Psoas muscle (tissue), 8 donors: Measurements from ENCODE around the gene DBP. TPM values are rescaled to one million over a fixed set of nuclear protein-coding genes. Genes with fewer than 3 reads are reported as not detected.

ENCODE experiments used
- ATAC-seq, 4 donors: fragments of 200-7000 bp; cut with Tn5 transposase; one replicate each; pipeline ENCODE4 v1.9.1; 2020; ENCODE audit warnings: moderate library complexity in 3 of 4, mild to moderate bottlenecking in 2 of 4
- DNase-seq, 2 donors: peaks; one replicate each; pipeline ENCODE4 v3.0.0-alpha.2; 2020
- H3K27ac ChIP-seq: fragments of 200-600 bp; one replicate; pipeline ENCODE4 v1.8.0; 2022
- H3K27me3 ChIP-seq, 3 donors: fragments of 200-600 bp in 1 of 3; one replicate each; pipeline versions ENCODE4 v1.6.1 to v1.8.0; 2013 to 2022; ENCODE audit warnings: low read length in 2 of 3, mild to moderate bottlenecking in 2 of 3, moderate library complexity in 1 of 3; ENCODE audit not compliant: insufficient read depth in 3 of 3
- H3K36me3 ChIP-seq, 2 donors: fragments of 200-600 bp in 1 of 2; one replicate each; pipeline versions ENCODE4 v1.6.1 to v1.8.0; 2013 to 2022; ENCODE audit warnings: low read depth in 1 of 2, mild to moderate bottlenecking in 1 of 2, moderate library complexity in 1 of 2; ENCODE audit not compliant: insufficient read depth in 1 of 2
- H3K4me1 ChIP-seq: fragments of 200-600 bp; one replicate; pipeline ENCODE4 v1.8.0; 2022
- H3K4me3 ChIP-seq: fragments of 200-600 bp; one replicate; pipeline ENCODE4 v1.8.0; 2022; ENCODE audit warnings: mild to moderate bottlenecking
- H3K9me3 ChIP-seq: fragments of 200-600 bp; one replicate; pipeline ENCODE4 v1.8.0; 2022
- CTCF ChIP-seq: fragments of 200-600 bp; IDR thresholded peaks from one replicate; pipeline ENCODE4 v1.8.0; 2022; ENCODE audit warnings: antibody characterized with exemption
- WGBS, 3 donors: extraction: QIAGEN DNeasy Blood & Tissue Kit; methylation state at CpG; one replicate each; pipeline versions ENCODE4 v1.1.6 to v1.1.7; 2013; 5-methylcytosine and 5-hydroxymethylcytosine counted together
- intact Hi-C, 2 donors: fragments of 100-400 bp; cut with DNase I; formaldehyde crosslinking; loops; one replicate each; pipeline versions ENCODE4 v1.11.0 to v1.14.2; 2022
- polyA plus RNA-seq, 3 donors: library from polyadenylated mRNA; stranded (reverse); fragments of 200-250 nt; gene quantifications; one replicate each; pipeline ENCODE4 v1.2.3, GENCODE V29; 2013
- total RNA-seq, 4 donors: library from RNA; stranded (reverse); fragmentation: NEBNext Ultra II Directional in 2 of 4; extraction: Animal tissue kit (Norgen Biotek cat#: 25700) in 2 of 4; gene quantifications; one replicate each; pipeline versions ENCODE4 v1.2.1 to v1.2.4, GENCODE V29; 2021 to 2023
- donor health status: healthy with polysubstance abuse.
- donor health status: DM: no; HTN: no; CAD: no; lungs with moderate emphysema.
- donor health status: Bipolar disorder and iron deficiency.
- donor health status: healthy.
- donor health status: DM: yes; HTN: yes; CAD: no.
- donor health status: DM: no; HTN: no; CAD: no.
- donor health status: DM: no; HTN: no; CAD: no.
- donor health status: DM: yes; HTN: yes; CAD: no.

The DBP gene
- total and polyA plus RNA-seq, 7 donors, result 2.8 to 14.5 (median 5.8) TPM

- H3K27me3 ChIP-seq, result no peaks in the 10 kb centered on the region
Observed at GRCh38 chr19:48656840-48657474, 19.8 kb upstream of the DBP start.

GRCh38 chr19:48654299-48655059 lies 17.3 kb upstream of the DBP start:
- no peak for TF ChIP-seq CTCF
- Histone ChIP-seq H3K36me3 (no peaks in the 10 kb centered on the region), H3K4me1 (no peaks in the 10 kb centered on the region), H3K4me3 (no peak overlapping the region), H3K27me3 (no peaks in the 10 kb centered on the region), H3K27ac (no peak overlapping the region), H3K9me3 (no peaks in the 10 kb centered on the region)
- DNase-seq (no peak), ATAC-seq (no peak)
- intact Hi-C loops, result loop anchor here in 1 of 2 donors (5.0 kb wide), 1 partner anchor 53 kb away; no protein-coding TSS in a partner anchor
- 31 to 37% (median 32%) methylated on average over 11 of the region's 11 CpGs for WGBS, 3 donors

More at GRCh38 chr19:48656840-48657474, 19.8 kb upstream of the DBP start:
- no peaks in the 10 kb centered on the region for H3K9me3 ChIP-seq
- no peaks in the 10 kb centered on the region for H3K4me1 ChIP-seq
- H3K4me3 ChIP-seq, result no peak overlapping the region
- no peak for TF ChIP-seq CTCF
- WGBS, 3 donors, result 48 to 55% (median 50%) methylated on average over 16 of the region's 16 CpGs
- intact Hi-C loops, result no loop called here
- ATAC-seq (no peak), DNase-seq (no peak)
- H3K36me3 ChIP-seq, result no peaks in the 10 kb centered on the region
- H3K27ac ChIP-seq, result no peak overlapping the region

- Histone ChIP-seq H3K27ac (no peak overlapping the region), H3K4me1 (no peaks in the 10 kb centered on the region), H3K36me3 (no peaks in the 10 kb centered on the region), H3K4me3 (no peak overlapping the region), H3K27me3 (no peaks in the 10 kb centered on the region), H3K9me3 (no peaks in the 10 kb centered on the region)
- no peak for TF ChIP-seq CTCF
- DNase-seq, result no peak
- intact Hi-C loops, result loop anchor here in 1 of 2 donors (5.0 kb wide), 1 partner anchor 56 kb away; no protein-coding TSS in a partner anchor
- WGBS, 3 donors, result 69 to 94% (median 88%) methylated on average over 5 of the region's 5 CpGs
- no peak for ATAC-seq
Observed at GRCh38 chr19:48651683-48652048, 14.5 kb upstream of the DBP start.

GRCh38 chr19:48650974-48651682 lies 13.9 kb upstream of the DBP start:
- WGBS, 3 donors, result 89 to 90% (median 89%) methylated on average over 12 of the region's 12 CpGs

More at GRCh38 chr19:48650974-48651682, 13.9 kb upstream of the DBP start:
- Histone ChIP-seq H3K9me3 (no peaks in the 10 kb centered on the region), H3K4me1 (no peaks in the 10 kb centered on the region), H3K27me3 (no peaks in the 10 kb centered on the region), H3K36me3 (no peaks in the 10 kb centered on the region), H3K4me3 (no peak overlapping the region), H3K27ac (no peak overlapping the region)
- TF ChIP-seq CTCF, result no peak
- intact Hi-C loops, result loop anchor here in 1 of 2 donors (5.0 kb wide), 1 partner anchor 56 kb away; no protein-coding TSS in a partner anchor
- ATAC-seq (no peak), DNase-seq (no peak)
